ENCODE data around the gene SMAD5.

- TF ChIP-seq POLR2A (IDR thresholded peaks at IDR 0.05), result peak; percentile 97
- TF ChIP-seq, protein P1, sequence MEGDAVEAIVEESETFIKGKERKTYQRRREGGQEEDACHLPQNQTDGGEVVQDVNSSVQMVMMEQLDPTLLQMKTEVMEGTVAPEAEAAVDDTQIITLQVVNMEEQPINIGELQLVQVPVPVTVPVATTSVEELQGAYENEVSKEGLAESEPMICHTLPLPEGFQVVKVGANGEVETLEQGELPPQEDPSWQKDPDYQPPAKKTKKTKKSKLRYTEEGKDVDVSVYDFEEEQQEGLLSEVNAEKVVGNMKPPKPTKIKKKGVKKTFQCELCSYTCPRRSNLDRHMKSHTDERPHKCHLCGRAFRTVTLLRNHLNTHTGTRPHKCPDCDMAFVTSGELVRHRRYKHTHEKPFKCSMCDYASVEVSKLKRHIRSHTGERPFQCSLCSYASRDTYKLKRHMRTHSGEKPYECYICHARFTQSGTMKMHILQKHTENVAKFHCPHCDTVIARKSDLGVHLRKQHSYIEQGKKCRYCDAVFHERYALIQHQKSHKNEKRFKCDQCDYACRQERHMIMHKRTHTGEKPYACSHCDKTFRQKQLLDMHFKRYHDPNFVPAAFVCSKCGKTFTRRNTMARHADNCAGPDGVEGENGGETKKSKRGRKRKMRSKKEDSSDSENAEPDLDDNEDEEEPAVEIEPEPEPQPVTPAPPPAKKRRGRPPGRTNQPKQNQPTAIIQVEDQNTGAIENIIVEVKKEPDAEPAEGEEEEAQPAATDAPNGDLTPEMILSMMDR (IDR thresholded peaks at IDR 0.05), result no peak
These were observed at the start of gene SMAD5 for GRCh38 chr5:136132557-136133221.
